Neural cell (in vitro differentiated cells): ENCODE measurements around the gene DNAJC21. TPM values are rescaled to one million over a fixed set of nuclear protein-coding genes. Genes with fewer than 3 reads are reported as not detected.
A peak's percentile ranks its signal among the peaks of the same experiment; 100 is the strongest.

Experiments used
- H2AFZ ChIP-seq: fragments of 200-600, 300-800 bp; sonication (generic), shearing (Covaris generic); 2 replicates; pipeline ENCODE4 v1.6.0; 2014; ENCODE audit warnings: low read depth, mild to moderate bottlenecking, antibody characterized with exemption, low read length, moderate library complexity
- H3F3A ChIP-seq: fragments of 200-600 bp; shearing (Covaris generic); 2 replicates; pipeline ENCODE4 v1.6.1; 2016; ENCODE audit warnings: mild to moderate bottlenecking, moderate library complexity, mixed read lengths, antibody characterized with exemption, low read length; ENCODE audit not compliant: insufficient read depth, poor library complexity, severe bottlenecking
- H3K27ac ChIP-seq: fragments of 200-600, 300-800 bp; sonication (generic), shearing (Covaris generic); 2 replicates; pipeline ENCODE4 v1.5.1; 2014; ENCODE audit warnings: mild to moderate bottlenecking, low read length, moderate library complexity
- H3K27me3 ChIP-seq: fragments of 300-800, 200-600 bp; sonication (generic), shearing (Covaris generic); 2 replicates; pipeline ENCODE4 v1.6.0; 2014; ENCODE audit warnings: mild to moderate bottlenecking, low read depth, low read length, moderate library complexity; ENCODE audit not compliant: insufficient read depth
- H3K36me3 ChIP-seq: fragments of 300-800, 200-600 bp; sonication (generic), shearing (Covaris generic); 2 replicates; pipeline ENCODE4 v1.5.1; 2014; ENCODE audit warnings: mild to moderate bottlenecking, antibody characterized with exemption, low read length, moderate library complexity; ENCODE audit not compliant: insufficient read depth
- H3K4me2 ChIP-seq: fragments of 300-800, 200-600 bp; sonication (generic), shearing (Covaris generic); 2 replicates; pipeline ENCODE4 v1.6.0; 2014; ENCODE audit warnings: mild to moderate bottlenecking, low read length
- H3K4me3 ChIP-seq: fragments of 300-800, 200-600 bp; sonication (generic), shearing (Covaris generic); 2 replicates; pipeline ENCODE4 v1.5.1; 2014; ENCODE audit warnings: mild to moderate bottlenecking, low read length, moderate library complexity
- H3K79me2 ChIP-seq: fragments of 200-600 bp; shearing (Covaris generic); replicated peaks from 2 replicates; pipeline ENCODE4 v1.6.0; 2014; ENCODE audit warnings: mild to moderate bottlenecking, low read length, moderate library complexity; ENCODE audit not compliant: insufficient read depth
- H3K9ac ChIP-seq: fragments of 300-800, 200-600 bp; sonication (generic), shearing (Covaris generic); 2 replicates; pipeline ENCODE4 v1.6.1; 2016; ENCODE audit warnings: mild to moderate bottlenecking, low read length, mixed read lengths
- H3K9me2 ChIP-seq: fragments of 200-600 bp; shearing (Covaris generic); 2 replicates; pipeline ENCODE4 v1.6.1; 2016; ENCODE audit warnings: mild to moderate bottlenecking, low read length, mixed read lengths; ENCODE audit not compliant: insufficient read depth
- H3K9me3 ChIP-seq: fragments of 200-600, 300-800 bp; sonication (generic), shearing (Covaris generic); 2 replicates; pipeline ENCODE4 v1.6.1; 2016; ENCODE audit warnings: mild to moderate bottlenecking, mixed run types, low read length, moderate library complexity, mixed read lengths
- H4K20me1 ChIP-seq: fragments of 200-600 bp; shearing (Covaris generic); 2 replicates; pipeline ENCODE4 v1.6.1; 2016; ENCODE audit warnings: mild to moderate bottlenecking, mixed run types; ENCODE audit not compliant: insufficient read depth
- EP300 ChIP-seq: fragments of 450-650 bp; conservative IDR thresholded peaks from 2 replicates; pipeline ENCODE4 v1.6.1; 2014; ENCODE audit warnings: antibody characterized with exemption, mild to moderate bottlenecking, moderate library complexity; ENCODE audit not compliant: poor library complexity, severe bottlenecking
- EZH2 ChIP-seq: fragments of 200-600, 300-800 bp; shearing (Covaris generic), sonication (generic); IDR thresholded peaks from 2 replicates; pipeline ENCODE4 v1.6.1; 2014; ENCODE audit warnings: antibody characterized with exemption, low read length, borderline replicate concordance, mild to moderate bottlenecking; ENCODE audit not compliant: insufficient read depth, poor library complexity, severe bottlenecking
- MXI1 ChIP-seq: fragments of 450-650 bp; conservative IDR thresholded peaks from 2 replicates; pipeline ENCODE4 v1.6.1; 2014; ENCODE audit warnings: antibody characterized with exemption, mild to moderate bottlenecking; ENCODE audit not compliant: poor library complexity, severe bottlenecking
- POLR2AphosphoS5 ChIP-seq: IDR thresholded peaks from 2 replicates; pipeline ENCODE4 v1.6.1; 2012
- RAD21 ChIP-seq: fragments of 450-650 bp; conservative IDR thresholded peaks from 2 replicates; pipeline ENCODE4 v1.6.1; 2014; ENCODE audit warnings: antibody characterized with exemption, mild to moderate bottlenecking, moderate library complexity
- SMC3 ChIP-seq: fragments of 450-650 bp; conservative IDR thresholded peaks from 2 replicates; pipeline ENCODE4 v1.6.1; 2014; ENCODE audit warnings: antibody characterized with exemption, mild to moderate bottlenecking, moderate library complexity; ENCODE audit not compliant: poor library complexity
- TAF1 ChIP-seq: IDR thresholded peaks from 2 replicates; pipeline ENCODE4 v1.6.1; 2012; ENCODE audit warnings: low read depth
- polyA plus RNA-seq: library from polyadenylated mRNA; depleted of rRNA; stranded (reverse); fragments of >200 nt; gene quantifications from 2 replicates; pipeline ENCODE4 v1.2.3, GENCODE V29; 2014
- TF ChIP-seq, protein P1 (sequence below): fragments of 450-650 bp; IDR thresholded peaks from 2 replicates; pipeline ENCODE4 v1.5.1; 2014; ENCODE audit warnings: antibody characterized with exemption, mild to moderate bottlenecking, moderate library complexity; ENCODE audit not compliant: poor library complexity, severe bottlenecking
- TF ChIP-seq, protein P2 (sequence below): IDR thresholded peaks from 2 replicates; pipeline ENCODE4 v1.6.1; 2012; ENCODE audit warnings: borderline replicate concordance

DNAJC21 gene
- polyA plus RNA-seq, 1 donor from 2014 or later: 14.9 TPM

DNA sequence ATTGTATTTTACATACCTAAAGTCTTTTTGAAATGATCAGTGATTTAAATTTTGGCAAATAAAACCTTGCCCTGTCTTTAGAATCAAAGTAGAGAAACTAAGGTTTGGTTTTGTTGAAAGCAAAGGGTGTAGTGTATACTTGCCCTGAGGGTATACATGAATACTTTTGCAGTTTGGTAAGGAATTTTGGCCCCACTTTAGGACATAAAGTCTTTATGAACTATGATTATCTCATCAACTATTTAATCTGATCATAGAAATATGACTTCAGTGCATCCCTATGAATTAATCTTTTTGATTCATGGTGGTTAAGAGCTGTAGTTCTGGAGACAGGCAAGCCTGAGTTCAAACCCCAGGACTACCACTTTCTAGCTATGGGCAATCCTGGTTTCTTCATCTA lies 31.7 kb upstream of the DNAJC21 start:
- no peak overlapping the region for H3K27ac ChIP-seq
- H3K4me3 ChIP-seq: no peak overlapping the region
- no peaks in the 10 kb centered on the region for H3K79me2 ChIP-seq
- H3K9me2 ChIP-seq: no peaks in the 10 kb centered on the region
- no peaks in the 10 kb centered on the region for H4K20me1 ChIP-seq
- no peak overlapping the region for H3K9ac ChIP-seq
- no peaks in the 10 kb centered on the region for H3K36me3 ChIP-seq
- H3K9me3 ChIP-seq: no peaks in the 10 kb centered on the region
- no peak for TF ChIP-seq POLR2AphosphoS5
- H3K27me3 ChIP-seq: no peaks in the 10 kb centered on the region
- H3F3A ChIP-seq: no peaks in the 10 kb centered on the region
- H3K4me2 ChIP-seq: no peak overlapping the region
- no peak overlapping the region for H2AFZ ChIP-seq

DNA sequence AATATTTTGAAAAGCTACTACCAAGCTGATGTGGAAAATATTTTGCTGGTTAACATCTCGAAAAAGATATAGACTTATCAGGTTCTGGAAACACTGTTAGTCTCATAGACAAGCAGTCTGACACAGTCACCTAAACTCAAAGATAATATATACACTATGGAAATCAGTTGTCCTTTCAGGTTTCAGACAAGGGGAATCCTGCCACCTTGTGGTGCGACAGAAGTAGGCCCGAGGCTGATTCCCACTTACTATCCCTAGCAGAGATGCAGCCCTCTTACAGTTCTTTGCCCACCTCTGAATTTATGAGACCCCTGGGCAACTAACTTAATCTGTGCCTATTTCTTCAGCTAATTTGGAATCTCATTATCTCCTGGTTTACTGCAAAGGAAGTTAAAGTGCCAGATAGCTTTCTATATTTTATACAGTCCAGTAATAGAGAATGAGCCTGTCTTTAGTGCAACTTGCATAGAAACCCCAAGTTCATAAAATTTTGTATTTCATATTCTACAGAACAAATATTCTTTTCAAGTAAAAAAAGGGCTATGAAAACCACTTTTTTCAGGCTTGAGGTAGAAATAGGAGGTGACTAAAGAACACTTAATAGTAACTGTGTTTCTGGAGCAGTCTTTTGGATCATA lies 31.0 kb upstream of the DNAJC21 start:
- H3K9ac ChIP-seq: no peak overlapping the region
- H3F3A ChIP-seq: no peaks in the 10 kb centered on the region
- H2AFZ ChIP-seq: no peak overlapping the region
- H3K79me2 ChIP-seq: no peaks in the 10 kb centered on the region
- no peak for TF ChIP-seq EZH2
- TF ChIP-seq RAD21: peak; percentile 94
- TF ChIP-seq SMC3: peak; percentile 98
- TF ChIP-seq, protein P1, sequence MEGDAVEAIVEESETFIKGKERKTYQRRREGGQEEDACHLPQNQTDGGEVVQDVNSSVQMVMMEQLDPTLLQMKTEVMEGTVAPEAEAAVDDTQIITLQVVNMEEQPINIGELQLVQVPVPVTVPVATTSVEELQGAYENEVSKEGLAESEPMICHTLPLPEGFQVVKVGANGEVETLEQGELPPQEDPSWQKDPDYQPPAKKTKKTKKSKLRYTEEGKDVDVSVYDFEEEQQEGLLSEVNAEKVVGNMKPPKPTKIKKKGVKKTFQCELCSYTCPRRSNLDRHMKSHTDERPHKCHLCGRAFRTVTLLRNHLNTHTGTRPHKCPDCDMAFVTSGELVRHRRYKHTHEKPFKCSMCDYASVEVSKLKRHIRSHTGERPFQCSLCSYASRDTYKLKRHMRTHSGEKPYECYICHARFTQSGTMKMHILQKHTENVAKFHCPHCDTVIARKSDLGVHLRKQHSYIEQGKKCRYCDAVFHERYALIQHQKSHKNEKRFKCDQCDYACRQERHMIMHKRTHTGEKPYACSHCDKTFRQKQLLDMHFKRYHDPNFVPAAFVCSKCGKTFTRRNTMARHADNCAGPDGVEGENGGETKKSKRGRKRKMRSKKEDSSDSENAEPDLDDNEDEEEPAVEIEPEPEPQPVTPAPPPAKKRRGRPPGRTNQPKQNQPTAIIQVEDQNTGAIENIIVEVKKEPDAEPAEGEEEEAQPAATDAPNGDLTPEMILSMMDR: peak; percentile 92
- H3K27me3 ChIP-seq: no peaks in the 10 kb centered on the region
- no peak overlapping the region for H3K27ac ChIP-seq
- no peaks in the 10 kb centered on the region for H3K9me3 ChIP-seq
- H3K4me2 ChIP-seq: no peak overlapping the region
- H4K20me1 ChIP-seq: no peaks in the 10 kb centered on the region
- no peaks in the 10 kb centered on the region for H3K9me2 ChIP-seq
- H3K4me3 ChIP-seq: no peak overlapping the region
- H3K36me3 ChIP-seq: no peaks in the 10 kb centered on the region

DNA sequence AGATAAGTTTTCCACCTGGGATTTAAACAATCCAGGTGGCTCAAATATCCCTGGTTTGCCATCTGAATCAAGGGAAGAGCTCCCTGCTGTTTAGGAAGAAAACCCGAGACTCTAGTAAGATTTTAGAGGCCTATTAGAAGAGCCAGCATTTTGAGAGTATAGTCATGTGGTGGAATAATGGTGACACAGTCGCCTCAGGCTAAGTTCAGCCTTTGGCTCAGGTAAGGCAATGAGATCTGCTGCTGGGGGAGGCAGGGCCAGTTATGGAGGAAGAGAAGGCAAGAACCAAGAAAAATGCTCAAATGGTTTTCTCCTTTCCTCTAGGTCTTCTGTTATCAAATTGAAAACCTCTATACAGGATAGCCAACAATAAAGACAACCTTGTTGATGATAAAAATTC lies 30.3 kb upstream of the DNAJC21 start:
- H3K9me2 ChIP-seq: no peaks in the 10 kb centered on the region

More for the DNA sequence above, 30.3 kb upstream of the DNAJC21 start:
- Histone ChIP-seq H3K4me2 (no peak overlapping the region), H2AFZ (no peak overlapping the region), H3K27ac (no peak overlapping the region), H3K36me3 (no peaks in the 10 kb centered on the region), H4K20me1 (no peaks in the 10 kb centered on the region), H3K9me3 (no peaks in the 10 kb centered on the region), H3K27me3 (no peaks in the 10 kb centered on the region), H3F3A (no peaks in the 10 kb centered on the region), H3K9ac (no peak overlapping the region), H3K4me3 (no peak overlapping the region), H3K79me2 (no peaks in the 10 kb centered on the region)
- TF ChIP-seq, protein P1: no peak
- no peak for TF ChIP-seq EZH2
- TF ChIP-seq, protein P2, sequence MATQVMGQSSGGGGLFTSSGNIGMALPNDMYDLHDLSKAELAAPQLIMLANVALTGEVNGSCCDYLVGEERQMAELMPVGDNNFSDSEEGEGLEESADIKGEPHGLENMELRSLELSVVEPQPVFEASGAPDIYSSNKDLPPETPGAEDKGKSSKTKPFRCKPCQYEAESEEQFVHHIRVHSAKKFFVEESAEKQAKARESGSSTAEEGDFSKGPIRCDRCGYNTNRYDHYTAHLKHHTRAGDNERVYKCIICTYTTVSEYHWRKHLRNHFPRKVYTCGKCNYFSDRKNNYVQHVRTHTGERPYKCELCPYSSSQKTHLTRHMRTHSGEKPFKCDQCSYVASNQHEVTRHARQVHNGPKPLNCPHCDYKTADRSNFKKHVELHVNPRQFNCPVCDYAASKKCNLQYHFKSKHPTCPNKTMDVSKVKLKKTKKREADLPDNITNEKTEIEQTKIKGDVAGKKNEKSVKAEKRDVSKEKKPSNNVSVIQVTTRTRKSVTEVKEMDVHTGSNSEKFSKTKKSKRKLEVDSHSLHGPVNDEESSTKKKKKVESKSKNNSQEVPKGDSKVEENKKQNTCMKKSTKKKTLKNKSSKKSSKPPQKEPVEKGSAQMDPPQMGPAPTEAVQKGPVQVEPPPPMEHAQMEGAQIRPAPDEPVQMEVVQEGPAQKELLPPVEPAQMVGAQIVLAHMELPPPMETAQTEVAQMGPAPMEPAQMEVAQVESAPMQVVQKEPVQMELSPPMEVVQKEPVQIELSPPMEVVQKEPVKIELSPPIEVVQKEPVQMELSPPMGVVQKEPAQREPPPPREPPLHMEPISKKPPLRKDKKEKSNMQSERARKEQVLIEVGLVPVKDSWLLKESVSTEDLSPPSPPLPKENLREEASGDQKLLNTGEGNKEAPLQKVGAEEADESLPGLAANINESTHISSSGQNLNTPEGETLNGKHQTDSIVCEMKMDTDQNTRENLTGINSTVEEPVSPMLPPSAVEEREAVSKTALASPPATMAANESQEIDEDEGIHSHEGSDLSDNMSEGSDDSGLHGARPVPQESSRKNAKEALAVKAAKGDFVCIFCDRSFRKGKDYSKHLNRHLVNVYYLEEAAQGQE: no peak
- no peak for TF ChIP-seq POLR2AphosphoS5
- no peak for TF ChIP-seq MXI1
- no peak for TF ChIP-seq SMC3
- no peak for TF ChIP-seq EP300
- no peak for TF ChIP-seq TAF1
- TF ChIP-seq RAD21: no peak
